T-helper 17 cell (primary cell): Measurements from ENCODE around the gene KRT5. TPM values are rescaled to one million over a fixed set of nuclear protein-coding genes. Genes with fewer than 3 reads are reported as not detected.
"Not testable (repeated sequence)": the region's sequence is repeated elsewhere in the genome, so short reads cannot be mapped to it uniquely, and the experiment has no call there.

Experiments used
- ATAC-seq: fragments of 150-1000 bp; cut with Tn5 transposase; 2 replicates; pipeline ENCODE4 v1.10.0; 2021; ENCODE audit warnings: mild to moderate bottlenecking, moderate library complexity
- DNase-seq, 3 donors: peaks; one replicate each; pipeline versions ENCODE4 v3.0.0 to v3.0.0-alpha.2; 2020 to 2021
- H3K9me3 ChIP-seq: one replicate; pipeline ENCODE4 v1.7.0; 2013; ENCODE audit warnings: low read length, mild to moderate bottlenecking; ENCODE audit not compliant: control insufficient read depth, poor library complexity, severe bottlenecking
- H3K27ac Mint-ChIP-seq: one replicate; pipeline ENCODE4 v1.8.0; 2022; ENCODE audit warnings: mild to moderate bottlenecking, moderate library complexity, mixed read lengths
- H3K27me3 Mint-ChIP-seq: one replicate; pipeline ENCODE4 v1.8.0; 2022; ENCODE audit warnings: mixed read lengths
- H3K36me3 Mint-ChIP-seq: one replicate; pipeline ENCODE4 v1.8.0; 2022; ENCODE audit warnings: low read depth, mixed read lengths
- H3K4me1 Mint-ChIP-seq: one replicate; pipeline ENCODE4 v1.8.0; 2022; ENCODE audit warnings: mild to moderate bottlenecking, mixed read lengths
- H3K4me3 Mint-ChIP-seq: one replicate; pipeline ENCODE4 v1.8.0; 2022; ENCODE audit warnings: mild to moderate bottlenecking, moderate library complexity, mixed read lengths
- total RNA-seq, 4 donors: library from RNA in 2 of 4; stranded (reverse) in 2 of 4; gene quantifications; one replicate each; pipeline ENCODE4 v1.2.3 and lab custom pipeline; 2022 to 2026

The KRT5 gene
- total RNA-seq, 2 donors from 2014 or later: not detected

DNA sequence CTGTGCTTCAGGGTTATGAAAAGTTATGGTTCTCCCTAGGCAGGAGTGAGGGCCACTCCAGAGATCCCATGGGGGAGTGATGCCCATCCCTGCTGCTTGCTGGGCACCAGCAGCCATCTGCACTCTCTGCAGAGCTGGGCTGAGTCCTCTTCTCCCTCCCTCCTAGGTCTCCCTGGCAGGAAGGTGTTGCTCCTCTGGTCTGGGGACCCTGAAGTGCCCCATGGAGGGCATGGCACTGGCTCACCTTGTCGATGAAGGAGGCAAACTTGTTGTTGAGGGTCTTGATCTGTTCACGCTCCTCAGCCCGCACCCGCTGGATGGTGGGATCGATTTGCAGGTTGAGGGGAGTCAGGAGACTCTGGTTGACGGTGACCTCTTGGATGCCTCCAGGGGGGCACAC, 27.8 kb downstream of the KRT5 start:
- H3K27ac Mint-ChIP-seq, ATAC-seq, H3K4me1 Mint-ChIP-seq, H3K4me3 Mint-ChIP-seq, DNase-seq, H3K9me3 ChIP-seq, H3K36me3 Mint-ChIP-seq: not testable (repeated sequence)
- peaks cover 84% of the 10 kb centered on the region for H3K27me3 Mint-ChIP-seq

- H3K9me3 ChIP-seq, H3K4me1 Mint-ChIP-seq, H3K27ac Mint-ChIP-seq, H3K36me3 Mint-ChIP-seq, ATAC-seq, DNase-seq, H3K4me3 Mint-ChIP-seq: not testable (repeated sequence)
- peaks cover 84% of the 10 kb centered on the region for H3K27me3 Mint-ChIP-seq
These were observed 28.7 kb downstream of the KRT5 start for GRCh38 chr12:52491495-52491894.

DNA sequence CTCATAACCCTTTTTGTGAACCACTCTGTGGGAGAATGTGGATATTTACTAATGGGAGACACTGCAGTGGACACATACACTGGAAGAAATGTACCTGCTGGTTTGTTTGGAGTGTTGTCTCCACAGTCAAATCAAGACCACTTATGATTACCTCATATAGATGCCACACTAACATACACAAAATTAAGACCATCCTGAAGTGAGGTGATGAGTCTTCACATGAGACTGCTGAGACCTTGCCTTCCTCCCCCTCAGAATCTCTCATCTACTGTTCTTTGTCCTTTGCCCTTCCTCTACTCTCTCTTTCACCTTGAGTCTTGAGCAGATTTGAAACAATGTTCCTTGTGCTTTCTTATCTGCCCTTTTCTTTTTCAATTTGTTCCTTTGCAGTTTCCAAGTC, 31.5 kb downstream of the KRT5 start:
- Mint-ChIP-seq H3K4me1 (no peaks in the 10 kb centered on the region), H3K27me3 (peaks cover 63% of the 10 kb centered on the region), H3K36me3 (no peaks in the 10 kb centered on the region), H3K27ac (no peak overlapping the region), H3K4me3 (no peak overlapping the region)
- DNase-seq (no peak), ATAC-seq (no peak)
- no peaks in the 10 kb centered on the region for H3K9me3 ChIP-seq

DNA sequence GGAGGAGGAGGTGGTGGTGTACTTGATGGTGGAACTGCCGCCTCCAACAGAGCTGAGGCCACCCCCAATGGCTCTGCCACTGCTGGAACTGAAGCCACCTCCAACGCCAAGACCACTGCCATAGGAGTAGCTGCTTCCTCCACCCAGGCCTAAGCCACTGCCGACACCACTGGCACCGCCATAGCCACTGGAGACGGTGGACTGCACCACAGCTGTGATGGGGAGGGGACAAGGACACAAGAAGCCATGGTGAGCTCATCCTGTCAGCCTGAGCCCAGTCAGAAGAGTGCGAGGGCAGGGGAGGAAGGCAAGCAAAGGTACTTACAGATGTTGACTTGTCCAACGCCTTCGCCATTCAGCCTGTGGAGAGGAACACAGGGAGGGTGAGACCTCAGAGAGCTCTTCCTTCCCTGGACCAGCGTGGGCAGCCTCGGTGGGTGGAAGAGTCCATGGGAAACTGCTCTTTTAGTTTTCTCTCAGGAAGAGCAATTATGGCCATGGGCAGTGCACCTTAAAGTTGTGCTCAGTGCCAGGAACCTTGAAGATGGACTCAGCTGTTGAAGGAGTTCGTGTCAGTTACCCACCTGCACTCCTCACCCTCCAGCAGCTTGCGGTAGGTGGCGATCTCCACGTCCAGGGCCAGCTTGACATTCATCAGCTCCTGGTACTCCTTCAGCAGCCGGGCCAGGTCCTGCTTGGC, 32.3 kb downstream of the KRT5 start:
- H3K27me3 Mint-ChIP-seq: peaks cover 63% of the 10 kb centered on the region
- not testable (repeated sequence) for ATAC-seq

DNA sequence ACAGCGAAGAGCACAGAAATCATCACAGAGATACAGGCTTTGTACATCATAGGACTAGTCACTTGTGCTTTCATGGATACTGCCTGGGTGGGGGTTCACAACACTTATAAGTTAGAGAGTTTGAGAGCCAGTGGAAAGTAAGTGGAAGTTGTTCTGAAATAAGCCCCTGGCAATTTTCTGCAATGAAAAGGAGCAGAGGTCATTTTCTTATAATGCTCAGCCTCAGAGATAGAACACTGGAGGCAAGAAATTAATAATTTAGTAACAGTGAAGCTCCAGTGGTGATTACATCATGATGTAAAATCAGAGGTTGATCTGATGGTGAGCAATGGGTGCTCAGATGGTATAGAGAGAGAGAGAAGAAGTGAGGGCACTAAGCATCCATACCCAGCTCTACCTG, 33.0 kb downstream of the KRT5 start:
- H3K9me3 ChIP-seq: no peaks in the 10 kb centered on the region
- DNase-seq (no peak), ATAC-seq (no peak)
- no peaks in the 10 kb centered on the region for H3K36me3 Mint-ChIP-seq
- H3K4me1 Mint-ChIP-seq: no peaks in the 10 kb centered on the region
- no peak overlapping the region for H3K4me3 Mint-ChIP-seq
- H3K27me3 Mint-ChIP-seq: peaks cover 58% of the 10 kb centered on the region
- no peak overlapping the region for H3K27ac Mint-ChIP-seq

More for the DNA sequence above, 32.3 kb downstream of the KRT5 start:
- H3K27ac Mint-ChIP-seq, H3K4me1 Mint-ChIP-seq, H3K36me3 Mint-ChIP-seq, H3K4me3 Mint-ChIP-seq, H3K9me3 ChIP-seq, DNase-seq: not testable (repeated sequence)

GRCh38 chr12:52486166-52487105, 33.8 kb downstream of the KRT5 start:
- Mint-ChIP-seq H3K4me3 (no peak overlapping the region), H3K4me1 (no peaks in the 10 kb centered on the region), H3K27ac (no peak overlapping the region), H3K36me3 (no peaks in the 10 kb centered on the region), H3K27me3 (peaks cover 51% of the 10 kb centered on the region)
- ATAC-seq: no peak
- no peaks in the 10 kb centered on the region for H3K9me3 ChIP-seq
- DNase-seq: no peak

- H3K27ac Mint-ChIP-seq: no peak overlapping the region
- ATAC-seq (no peak), DNase-seq (no peak)
- H3K4me1 Mint-ChIP-seq: no peaks in the 10 kb centered on the region
- H3K27me3 Mint-ChIP-seq: peaks cover 19% of the 10 kb centered on the region
- H3K9me3 ChIP-seq: no peaks in the 10 kb centered on the region
- H3K4me3 Mint-ChIP-seq: no peak overlapping the region
- no peaks in the 10 kb centered on the region for H3K36me3 Mint-ChIP-seq
These were observed 40.1 kb downstream of the KRT5 start for GRCh38 chr12:52480073-52480472.

DNA sequence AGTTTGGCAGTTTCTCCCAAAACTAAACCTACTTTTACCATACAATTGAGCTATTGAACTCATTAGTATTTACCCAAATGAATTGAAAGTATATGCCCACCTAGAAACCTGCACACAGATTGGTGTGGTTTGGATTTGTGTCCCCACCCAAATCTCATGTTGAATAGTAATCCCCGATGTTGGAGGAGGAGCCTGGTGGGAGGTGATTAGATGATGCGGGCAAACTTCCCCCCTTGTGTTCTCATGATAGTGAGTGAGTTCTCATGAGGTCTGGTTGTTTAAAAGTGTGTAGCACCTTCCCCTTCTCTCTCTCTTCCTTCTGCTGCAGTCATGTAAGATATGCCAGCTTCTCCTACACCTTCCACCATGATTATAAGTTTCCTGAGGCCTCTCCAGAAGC, 42.5 kb downstream of the KRT5 start:
- DNase-seq (no peak), ATAC-seq (no peak)
- Mint-ChIP-seq H3K36me3 (no peaks in the 10 kb centered on the region), H3K4me1 (no peaks in the 10 kb centered on the region), H3K4me3 (no peak overlapping the region), H3K27me3 (peaks cover 12% of the 10 kb centered on the region), H3K27ac (no peak overlapping the region)
- no peaks in the 10 kb centered on the region for H3K9me3 ChIP-seq

GRCh38 chr12:52474212-52474611, 46.0 kb downstream of the KRT5 start:
- Mint-ChIP-seq H3K4me3 (no peak overlapping the region), H3K27ac (no peak overlapping the region), H3K27me3 (peaks cover 28% of the 10 kb centered on the region), H3K4me1 (no peaks in the 10 kb centered on the region), H3K36me3 (no peaks in the 10 kb centered on the region)
- no peaks in the 10 kb centered on the region for H3K9me3 ChIP-seq
- DNase-seq: no peak
- no peak for ATAC-seq

DNA sequence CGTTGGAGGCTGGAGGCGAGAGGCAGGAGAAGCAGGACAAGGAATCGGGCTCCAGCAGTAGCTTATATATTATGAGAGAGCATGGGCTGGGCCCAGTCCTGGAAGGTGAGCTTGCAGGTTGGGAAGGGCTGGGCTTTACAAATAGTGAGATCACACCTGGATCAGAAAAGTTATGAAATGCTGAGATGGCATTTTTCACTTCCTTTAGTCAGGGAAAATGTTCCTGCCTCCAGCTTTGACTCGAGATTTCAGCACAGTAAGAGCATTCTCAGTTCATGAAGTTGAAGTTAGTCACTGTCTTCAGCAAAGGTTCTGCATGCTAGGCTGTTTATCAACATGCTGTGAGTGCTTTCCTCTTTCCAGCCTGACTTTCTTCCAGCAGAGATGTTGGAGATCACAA, 46.4 kb downstream of the KRT5 start, which contains the start of gene KRT6C:
TSS of gene KRT6C (minus strand) at position 38 of the 400 bp plus-strand sequence. CDS start 68 bp downstream, outside the sequence.
- Mint-ChIP-seq H3K27me3 (peaks cover 33% of the 10 kb centered on the region), H3K4me3 (no peak within 1 kb of the TSS), H3K4me1 (no peaks in the 10 kb centered on the region), H3K27ac (no peak within 1 kb of the TSS), H3K36me3 (no peaks in the 10 kb centered on the region)
- DNase-seq: no peak
- no peak for ATAC-seq
- H3K9me3 ChIP-seq: no peaks in the 10 kb centered on the region

- H3K4me1 Mint-ChIP-seq: no peaks in the 10 kb centered on the region
- no peak overlapping the region for H3K4me3 Mint-ChIP-seq
- no peaks in the 10 kb centered on the region for H3K9me3 ChIP-seq
- no peak for DNase-seq
- H3K36me3 Mint-ChIP-seq: no peaks in the 10 kb centered on the region
- H3K27ac Mint-ChIP-seq: no peak overlapping the region
- ATAC-seq: no peak
- H3K27me3 Mint-ChIP-seq: peaks cover 50% of the 10 kb centered on the region
These were observed 50.3 kb downstream of the KRT5 start for GRCh38 chr12:52469853-52470252.

DNA sequence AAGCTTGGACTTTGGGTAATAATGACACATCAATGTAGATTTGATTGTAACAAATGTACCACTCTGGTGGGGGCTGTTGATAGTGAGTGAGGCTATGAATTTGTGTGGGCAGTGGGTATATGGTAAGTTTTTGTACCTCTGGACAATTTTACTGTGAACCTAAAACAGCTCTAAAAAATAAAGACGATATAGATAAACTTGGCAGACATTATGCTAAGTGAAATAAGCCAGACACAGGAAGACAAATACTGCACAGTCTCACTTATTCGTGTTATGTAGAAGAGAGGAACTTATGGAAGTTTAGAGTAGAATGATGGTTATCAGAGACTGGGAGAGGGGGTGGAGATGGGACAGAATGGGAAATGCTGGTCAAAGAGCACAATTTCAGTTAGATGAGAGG, 55.3 kb downstream of the KRT5 start:
- no peaks in the 10 kb centered on the region for H3K4me1 Mint-ChIP-seq
- ATAC-seq (no peak), DNase-seq (no peak)
- H3K36me3 Mint-ChIP-seq: peaks cover 4% of the 10 kb centered on the region
- no peak overlapping the region for H3K4me3 Mint-ChIP-seq
- no peaks in the 10 kb centered on the region for H3K9me3 ChIP-seq
- peaks cover 59% of the 10 kb centered on the region for H3K27me3 Mint-ChIP-seq
- H3K27ac Mint-ChIP-seq: no peak overlapping the region
